Cerebellar nuclear complex (tissue), 1 donor: ENCODE measurements around the gene C1orf52.
"Not testable (repeated sequence)": the region's sequence is repeated elsewhere in the genome, so short reads cannot be mapped to it uniquely, and the experiment has no call there.

Experiments
- DNase-seq, 2 experiments: peaks; one replicate each; lab custom pipeline; 2025; lab: John Stamatoyannopoulos, UW

Gene C1orf52

GRCh38 chr1:85278853-85279314 is 19.4 kb upstream of the C1orf52 start:
- DNase-seq, result no peak

GRCh38 chr1:85277802-85278201 is 18.3 kb upstream of the C1orf52 start:
- no peak for DNase-seq

- no peak for DNase-seq
Measured at GRCh38 chr1:85276978-85277639, 17.6 kb upstream of the C1orf52 start.

DNA sequence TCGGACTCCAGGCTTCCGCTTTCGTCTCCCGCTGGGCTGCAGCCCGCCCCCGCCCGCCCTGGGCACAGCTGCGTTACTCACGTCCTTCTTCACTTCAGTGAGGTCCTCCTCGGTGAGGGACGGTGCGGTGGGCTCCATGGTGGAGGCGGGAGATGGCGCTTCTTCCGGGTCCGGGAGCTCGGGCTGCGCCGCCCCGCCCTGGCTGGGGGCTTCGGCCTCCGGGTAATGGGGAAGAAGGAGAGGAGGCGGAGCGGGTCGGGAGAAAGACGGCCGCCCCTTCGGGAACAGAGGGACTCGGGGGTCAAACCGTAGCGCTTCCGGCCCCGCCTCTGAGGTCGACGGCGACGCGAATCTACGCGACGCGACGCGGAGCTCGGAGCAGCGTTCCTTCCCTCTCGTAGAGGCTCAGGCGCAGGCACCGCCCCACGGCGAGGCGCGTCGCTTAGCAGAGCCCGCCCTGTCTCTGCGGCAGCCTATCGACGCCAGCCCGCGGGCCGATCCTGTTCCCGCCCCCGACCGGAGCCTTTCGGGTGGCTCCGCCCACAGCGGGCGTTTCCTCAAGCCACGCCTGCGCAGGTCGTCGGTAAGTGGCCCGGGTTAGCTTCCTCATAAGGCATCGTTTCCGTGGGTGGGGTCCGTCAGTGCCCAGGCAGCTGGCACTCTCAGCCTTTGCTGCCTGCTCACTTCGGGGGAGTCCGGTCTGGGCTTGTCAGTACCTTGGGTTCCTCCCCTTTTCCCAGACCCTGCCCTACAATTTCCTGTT is 16.9 kb upstream of the C1orf52 start, which contains the start of gene BCL10:
Gene BCL10 (minus strand): TSS at position 418 of the 763 bp plus-strand sequence. CDS start 280 bp downstream, at position 138.
- DNase-seq, result peak; percentile 81 to 89

DNA sequence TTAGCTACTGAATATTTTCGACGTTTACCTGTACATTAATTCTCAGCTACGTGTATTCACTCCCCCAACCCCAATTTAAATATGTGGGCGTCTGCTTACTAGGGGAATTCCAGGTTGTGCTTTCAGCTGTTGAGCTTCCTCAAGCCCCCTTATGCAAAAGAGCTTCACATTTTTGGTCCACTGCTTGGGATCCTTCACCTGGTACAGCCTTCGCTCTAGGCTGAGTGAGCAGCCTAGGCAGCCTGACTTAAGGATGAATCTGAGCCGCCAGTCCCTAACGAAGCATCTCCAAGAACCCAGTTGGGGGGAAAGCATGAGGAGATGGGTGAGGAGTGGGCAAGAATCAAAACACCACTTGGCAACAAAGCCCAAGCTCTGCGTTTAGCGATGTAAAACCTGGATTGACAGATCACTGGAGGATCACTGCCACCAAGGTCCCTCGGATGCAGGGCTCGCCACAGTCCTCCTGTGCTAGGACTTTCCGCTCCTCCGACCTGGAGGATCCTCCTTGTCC is 16.3 kb upstream of the C1orf52 start:
- DNase-seq, result no peak

- no peak for DNase-seq
Measured at GRCh38 chr1:85274969-85275453, 15.5 kb upstream of the C1orf52 start.

- no peak for DNase-seq
Measured at GRCh38 chr1:85273397-85273796, 13.9 kb upstream of the C1orf52 start.

DNA sequence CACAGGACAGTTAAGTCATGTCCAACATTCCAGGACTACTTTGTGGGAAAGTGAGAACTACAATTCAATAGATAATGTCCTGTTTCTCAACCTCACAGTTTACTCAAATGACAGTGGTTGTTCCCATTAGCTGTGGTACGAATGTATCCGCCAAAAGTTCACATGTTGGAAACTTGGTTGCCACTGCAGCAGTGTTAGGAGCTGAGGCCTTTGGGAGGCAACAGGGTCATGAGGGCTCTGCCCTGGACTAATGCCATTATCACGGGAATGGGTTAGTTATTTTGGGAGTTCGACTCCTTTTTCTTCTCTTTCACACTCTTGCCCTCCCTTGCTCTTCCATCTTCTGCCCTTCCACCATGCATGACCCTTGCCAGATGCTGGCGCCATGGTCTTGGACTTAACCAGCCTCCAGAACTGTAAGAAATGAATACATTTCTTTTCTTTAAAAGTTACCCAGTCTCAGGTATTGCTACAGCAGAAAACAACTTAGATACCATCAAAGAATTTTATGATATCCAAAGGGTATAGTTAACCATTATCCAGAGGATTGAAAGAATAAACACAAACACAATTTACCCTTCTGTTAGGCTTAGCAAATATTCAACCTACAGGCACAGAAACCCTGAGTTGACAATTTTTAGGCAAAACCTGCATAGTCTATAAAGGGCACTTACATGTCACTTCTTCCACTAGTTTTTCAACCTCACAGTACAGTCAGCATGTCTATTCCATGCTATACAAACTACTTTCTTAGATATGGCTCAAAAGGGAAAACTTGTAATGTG is 9.5 kb upstream of the C1orf52 start:
- DNase-seq, result no peak

- no peak for DNase-seq
Measured at GRCh38 chr1:85267313-85267712, 7.9 kb upstream of the C1orf52 start.

- DNase-seq, result no peak
Measured at GRCh38 chr1:85264150-85264549, 4.7 kb upstream of the C1orf52 start.

- DNase-seq, result no peak
Measured at GRCh38 chr1:85262985-85263384, 3.5 kb upstream of the C1orf52 start.

- no peak for DNase-seq
Measured at GRCh38 chr1:85259912-85260274, 431 bp upstream of the C1orf52 start.

GRCh38 chr1:85258536-85259117 is 835 bp downstream of the C1orf52 start:
- DNase-seq, result no peak

GRCh38 chr1:85249042-85249441 is 10.4 kb downstream of the C1orf52 start:
- not testable (repeated sequence) for DNase-seq

- no peak for DNase-seq
Measured at GRCh38 chr1:85245891-85246290, 13.6 kb downstream of the C1orf52 start.

DNA sequence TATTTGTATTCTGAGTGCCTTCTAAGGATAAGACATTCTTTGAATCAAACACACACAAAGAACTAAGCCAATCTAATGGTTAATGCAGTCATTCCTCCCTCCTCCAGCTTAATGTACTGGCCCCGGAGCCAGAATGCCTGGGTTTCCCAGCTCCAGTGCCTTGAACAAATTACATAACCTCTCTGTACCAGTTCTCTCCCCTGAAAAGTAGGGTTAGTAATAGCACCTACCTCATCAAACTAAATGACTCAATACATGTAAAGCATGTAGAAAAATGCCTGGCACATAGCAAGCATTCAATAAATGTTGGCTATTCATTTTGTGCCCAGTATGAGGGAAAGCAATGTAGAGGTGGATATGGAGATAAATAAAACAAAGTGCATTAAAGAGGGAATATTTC is 14.0 kb downstream of the C1orf52 start:
- DNase-seq, result no peak

- no peak for DNase-seq
Measured at GRCh38 chr1:85244271-85245061, 15.0 kb downstream of the C1orf52 start.

- DNase-seq, result no peak
Measured at GRCh38 chr1:85243372-85243771, 16.1 kb downstream of the C1orf52 start.

DNA sequence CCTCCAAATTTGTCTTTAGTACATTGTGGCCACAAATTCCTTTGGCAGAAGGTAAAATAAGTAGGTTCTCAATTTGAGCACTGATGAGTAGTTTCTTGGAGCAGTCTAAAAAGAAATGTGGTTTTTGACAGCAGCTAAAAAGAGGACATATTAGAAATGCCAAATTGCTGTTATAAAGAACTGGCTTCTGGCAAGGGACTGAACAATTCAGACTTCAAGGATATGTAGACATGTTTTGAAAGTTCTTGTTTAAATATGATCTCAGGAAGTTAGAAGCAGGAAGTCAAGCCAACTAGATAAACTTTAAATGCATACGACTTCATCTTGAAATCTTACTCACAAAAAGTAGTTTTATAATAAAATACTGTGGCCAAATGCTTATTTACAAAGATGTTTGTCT is 18.8 kb downstream of the C1orf52 start:
- no peak for DNase-seq

- DNase-seq, result no peak
Measured at GRCh38 chr1:85240174-85240601, 19.3 kb downstream of the C1orf52 start.

GRCh38 chr1:85237613-85238012 is 21.8 kb downstream of the C1orf52 start:
- no peak for DNase-seq
